Skin epidermis (tissue), 12 donors: ENCODE data around the gene NLGN3.

Source experiments
- H3K27ac ChIP-seq, 21 experiments: fragments of 200-600 bp; sonication (generic) in 11 of 21; one replicate each; pipeline ENCODE4 v1.5.0; 2020; ENCODE audit warnings: mild to moderate bottlenecking in 3 of 21, inconsistent platforms in 2 of 21, moderate library complexity in 2 of 21
- H3K4me3 ChIP-seq, 7 experiments: fragments of 200-600 bp; sonication (generic) in 2 of 7; one replicate each; pipeline ENCODE4 v1.5.0; 2020; ENCODE audit warnings: inconsistent platforms in 2 of 7, mild to moderate bottlenecking in 2 of 7, moderate library complexity in 1 of 7

NLGN3 gene

DNA sequence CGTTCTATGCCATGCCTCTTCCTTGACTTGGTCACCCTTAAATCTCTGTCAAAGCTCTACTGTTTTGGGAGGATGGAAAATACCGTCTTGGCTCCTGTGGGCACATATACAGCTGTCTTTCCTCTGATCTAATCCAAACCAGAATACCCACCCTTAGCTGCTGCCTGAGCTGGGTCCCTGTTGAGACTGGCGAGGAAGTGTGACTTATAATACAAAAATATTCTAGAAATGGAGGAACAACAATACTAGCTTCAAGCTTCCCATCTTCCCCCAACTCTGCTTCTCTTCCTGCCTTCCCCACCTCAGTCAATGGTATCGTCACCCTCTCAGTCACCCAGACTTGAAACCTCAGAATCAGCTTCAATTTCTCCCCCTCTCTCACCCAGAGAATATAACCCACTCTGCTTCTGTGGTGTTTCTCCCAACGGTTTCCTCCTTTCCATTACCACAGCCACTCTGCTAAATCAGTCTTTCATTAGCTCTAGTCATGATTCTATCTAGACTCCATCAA lies 32.7 kb upstream of the NLGN3 start:
- peak overlapping the region in 3 of 7 experiments; percentile 24 to 35 (median 28) for H3K4me3 ChIP-seq
- peak overlapping the region in 15 of 21 experiments; percentile 4 to 93 (median 68) for H3K27ac ChIP-seq

DNA sequence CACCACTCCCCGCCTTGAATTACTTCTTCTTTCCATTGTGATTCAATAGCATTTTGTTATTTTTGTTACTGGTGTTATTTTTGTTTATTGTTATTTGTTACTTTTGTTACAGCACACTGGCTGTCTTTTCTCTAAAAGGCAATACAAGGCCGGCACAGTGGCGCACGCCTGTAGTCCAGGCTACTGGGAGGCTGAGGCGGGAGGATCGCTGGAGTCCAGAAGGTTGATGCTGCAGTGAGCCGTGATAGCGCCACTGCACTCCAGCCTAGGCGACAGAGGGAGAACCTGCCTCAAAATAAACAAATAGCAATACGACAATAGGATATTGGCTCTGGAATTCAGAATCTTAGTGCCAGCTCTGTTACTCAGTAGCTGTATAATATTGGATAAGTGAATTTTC lies 27.3 kb upstream of the NLGN3 start:
- no peak overlapping the region for H3K4me3 ChIP-seq
- peak overlapping the region in 5 of 21 experiments; percentile 79 to 94 (median 92) for H3K27ac ChIP-seq

DNA sequence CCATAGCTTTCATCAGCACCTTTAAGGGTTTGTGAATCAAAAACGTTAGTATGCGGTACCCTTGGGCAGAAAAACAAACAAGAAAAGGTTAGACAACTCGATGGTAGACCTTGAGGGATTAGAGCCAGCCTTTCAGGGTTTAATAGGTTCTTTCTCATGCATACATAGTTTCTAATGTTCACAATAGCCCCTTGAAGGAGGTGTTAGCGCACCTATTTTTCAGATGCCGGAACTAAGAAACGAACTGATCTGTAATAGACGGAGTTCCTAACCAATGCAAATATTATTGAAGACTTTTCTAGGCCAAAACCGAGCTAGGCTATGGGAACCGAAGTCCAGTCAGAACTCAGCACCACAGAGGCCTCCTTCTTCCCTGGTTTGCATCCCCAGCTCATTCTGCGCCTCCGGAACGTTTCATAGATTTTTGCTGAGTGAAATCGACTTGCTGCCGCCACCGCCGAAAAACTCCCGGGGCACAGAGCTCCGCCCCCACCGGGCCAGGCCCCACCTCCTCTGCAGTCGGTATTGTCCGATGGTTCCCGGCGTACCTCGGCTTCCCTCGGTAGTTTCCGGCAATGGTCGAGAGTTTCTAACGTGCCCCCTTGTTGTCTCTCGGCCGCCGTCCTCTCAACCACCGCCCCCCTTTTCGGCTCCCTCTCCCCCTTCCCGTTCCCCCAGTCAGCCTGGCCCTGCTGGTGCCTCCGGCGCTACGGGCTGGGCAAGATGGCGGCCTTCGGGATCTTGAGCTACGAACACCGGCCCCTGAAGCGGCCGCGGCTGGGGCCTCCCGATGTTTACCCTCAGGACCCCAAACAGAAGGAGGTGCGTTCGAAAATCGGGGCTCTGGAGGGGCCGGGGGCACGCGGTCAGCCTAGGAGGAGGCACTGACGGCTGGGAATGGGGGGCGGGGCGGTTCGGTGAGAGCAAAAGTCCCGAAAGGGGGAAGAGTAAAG lies 26.3 kb upstream of the NLGN3 start, which contains the start of gene MED12:
Gene MED12 (plus strand): TSS at position 565 of the 953 bp plus-strand sequence. CDS start 159 bp downstream, at position 724.
- peak within 1 kb of the TSS; percentile 46 to 64 (median 55) for H3K4me3 ChIP-seq
- peak within 1 kb of the TSS; percentile 46 to 94 (median 89) for H3K27ac ChIP-seq

DNA sequence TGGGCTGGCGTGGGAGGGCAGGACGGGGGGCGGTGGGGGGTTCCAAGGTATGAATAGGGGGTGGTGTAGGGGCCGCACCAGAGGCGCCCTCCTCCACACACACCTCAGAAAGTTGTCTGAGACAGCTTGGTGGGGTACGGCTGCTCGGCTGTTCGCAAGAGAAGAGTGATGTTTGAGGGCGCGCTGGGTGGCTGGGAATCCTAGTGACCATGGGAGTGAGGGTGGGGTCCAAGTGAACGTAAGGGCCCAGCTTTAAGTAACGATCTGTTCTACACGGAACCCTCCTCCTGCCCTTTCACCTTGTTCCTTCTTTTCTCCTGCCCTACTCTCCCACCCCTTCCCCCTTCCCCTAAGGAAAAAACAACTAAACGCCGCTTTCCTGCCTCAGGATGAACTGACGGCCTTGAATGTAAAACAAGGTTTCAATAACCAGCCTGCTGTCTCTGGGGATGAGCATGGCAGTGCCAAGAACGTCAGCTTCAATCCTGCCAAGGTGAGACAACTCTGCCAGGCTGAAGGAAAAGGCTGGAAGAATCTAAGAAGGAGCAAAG lies 25.6 kb upstream of the NLGN3 start:
- H3K27ac ChIP-seq: peak overlapping the region; percentile 46 to 94 (median 89)
- peak overlapping the region; percentile 46 to 64 (median 55) for H3K4me3 ChIP-seq

DNA sequence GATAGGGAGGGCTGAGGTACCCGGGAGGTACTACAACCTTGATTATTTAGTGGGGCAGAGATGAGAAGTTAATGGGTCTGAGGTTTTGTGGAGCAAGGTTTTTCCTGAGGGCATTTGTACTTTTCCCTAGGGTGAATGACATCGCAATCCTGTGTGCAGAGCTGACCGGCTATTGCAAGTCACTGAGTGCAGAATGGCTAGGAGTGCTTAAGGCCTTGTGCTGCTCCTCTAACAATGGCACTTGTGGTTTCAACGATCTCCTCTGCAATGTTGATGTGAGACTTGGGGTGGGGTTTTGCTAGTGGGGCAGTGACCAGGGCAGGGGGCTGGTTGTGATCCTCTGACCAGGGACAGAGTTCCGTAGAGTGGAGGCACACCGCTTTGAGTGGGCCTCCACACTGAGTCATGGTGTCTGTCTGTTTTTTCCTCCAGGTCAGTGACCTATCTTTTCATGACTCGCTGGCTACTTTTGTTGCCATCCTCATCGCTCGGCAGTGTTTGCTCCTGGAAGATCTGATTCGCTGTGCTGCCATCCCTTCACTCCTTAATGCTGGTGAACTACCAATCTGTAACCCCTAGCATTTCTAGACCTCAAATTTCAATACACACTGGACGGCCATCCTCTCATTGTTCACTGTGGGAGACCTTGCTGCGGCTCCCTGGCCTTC lies 16.3 kb upstream of the NLGN3 start:
- H3K4me3 ChIP-seq: no peak overlapping the region
- no peak overlapping the region for H3K27ac ChIP-seq

DNA sequence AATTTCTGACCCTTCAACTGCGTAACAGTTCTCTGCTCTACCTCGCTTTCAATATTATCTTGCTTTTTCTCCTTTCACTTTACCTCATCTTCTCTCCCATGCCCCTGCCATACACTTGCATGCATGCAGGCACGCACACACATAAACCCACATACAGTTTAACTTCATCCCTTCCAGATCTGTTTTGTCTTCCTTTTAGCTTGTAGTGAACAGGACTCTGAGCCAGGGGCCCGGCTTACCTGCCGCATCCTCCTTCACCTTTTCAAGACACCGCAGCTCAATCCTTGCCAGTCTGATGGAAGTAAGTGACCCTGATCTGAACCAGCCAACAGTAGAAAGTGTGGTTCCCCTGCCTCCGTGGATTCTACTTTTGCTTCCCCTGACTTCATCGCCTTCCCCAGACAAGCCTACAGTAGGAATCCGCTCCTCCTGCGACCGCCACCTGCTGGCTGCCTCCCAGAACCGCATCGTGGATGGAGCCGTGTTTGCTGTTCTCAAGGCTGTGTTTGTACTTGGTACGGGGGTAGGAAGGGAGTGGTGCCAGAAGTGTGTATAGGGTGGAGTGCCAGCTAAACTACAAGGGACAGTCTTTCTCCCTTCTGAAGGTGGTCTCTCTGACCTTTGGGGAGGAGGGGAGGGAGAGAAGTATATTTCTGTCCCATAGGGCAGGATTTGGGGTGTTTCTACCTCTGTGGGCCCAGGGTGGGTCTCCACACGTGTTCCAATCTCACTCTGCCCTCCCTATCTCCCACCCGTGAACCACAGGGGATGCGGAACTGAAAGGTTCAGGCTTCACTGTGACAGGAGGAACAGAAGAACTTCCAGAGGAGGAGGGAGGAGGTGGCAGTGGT lies 15.5 kb upstream of the NLGN3 start:
- peak overlapping the region in 2 of 21 experiments; percentile 5 for H3K27ac ChIP-seq

DNA sequence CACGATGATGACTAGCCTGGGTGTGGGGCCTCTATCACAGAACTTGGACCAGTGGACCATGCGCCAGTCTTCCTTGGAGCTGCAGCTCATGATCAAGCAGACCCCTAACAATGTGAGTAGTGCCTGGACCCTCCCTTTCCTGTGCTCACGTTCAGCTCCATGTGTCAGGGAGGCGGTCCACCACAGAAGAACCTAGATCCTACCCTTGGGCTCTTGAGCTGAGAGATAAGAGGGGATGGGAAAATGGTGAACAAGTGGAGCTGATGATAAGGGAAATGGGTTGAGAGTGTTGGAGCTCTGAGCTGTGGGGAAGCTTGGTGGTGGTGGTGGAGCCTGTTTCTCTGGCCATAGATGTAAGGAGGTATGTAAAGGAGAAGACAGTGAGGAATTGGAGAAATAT lies 13.1 kb upstream of the NLGN3 start:
- no peak overlapping the region for H3K4me3 ChIP-seq
- no peak overlapping the region for H3K27ac ChIP-seq

More for the DNA sequence above, 15.5 kb upstream of the NLGN3 start:
- H3K4me3 ChIP-seq: no peak overlapping the region

DNA sequence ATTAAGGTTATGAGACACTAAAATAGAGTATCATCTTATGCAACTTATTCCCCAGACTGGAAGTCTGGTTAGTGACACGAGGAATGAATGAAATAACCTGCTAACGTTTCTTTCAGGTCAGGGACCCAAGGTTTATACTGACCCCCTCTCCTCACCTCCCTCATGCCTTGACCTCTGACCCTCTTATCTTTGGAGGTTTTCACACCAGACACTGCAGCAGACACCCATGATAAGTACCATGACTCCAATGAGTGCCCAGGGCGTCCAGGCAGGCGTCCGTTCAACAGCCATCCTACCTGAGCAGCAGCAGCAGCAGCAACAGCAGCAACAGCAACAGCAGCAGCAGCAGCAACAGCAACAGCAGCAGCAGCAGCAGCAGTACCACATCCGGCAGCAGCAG lies 4.2 kb upstream of the NLGN3 start:
- no peak overlapping the region for H3K27ac ChIP-seq

DNA sequence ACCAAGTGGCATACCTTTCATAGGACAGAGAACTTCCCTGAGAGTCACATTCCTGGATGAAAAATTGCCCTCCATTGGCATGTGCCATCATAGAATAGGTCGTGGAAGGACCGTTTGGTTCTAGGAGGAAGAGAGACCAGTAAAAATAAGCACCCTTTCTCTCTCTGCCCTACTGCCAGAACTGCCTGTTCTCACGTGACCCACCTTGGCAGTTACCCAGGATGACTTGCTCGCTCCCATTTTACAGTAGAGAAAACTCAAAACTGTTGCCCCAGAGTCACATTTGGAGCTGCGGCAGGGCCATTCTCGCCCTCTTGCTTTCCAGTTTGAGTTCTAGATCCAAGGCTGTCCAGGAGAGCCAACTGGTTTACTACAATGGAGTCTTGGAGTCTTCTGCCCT lies 1.1 kb upstream of the NLGN3 start:
- H3K4me3 ChIP-seq: no peak overlapping the region
- H3K27ac ChIP-seq: no peak overlapping the region

More for the DNA sequence above, 4.2 kb upstream of the NLGN3 start:
- no peak overlapping the region for H3K4me3 ChIP-seq

DNA sequence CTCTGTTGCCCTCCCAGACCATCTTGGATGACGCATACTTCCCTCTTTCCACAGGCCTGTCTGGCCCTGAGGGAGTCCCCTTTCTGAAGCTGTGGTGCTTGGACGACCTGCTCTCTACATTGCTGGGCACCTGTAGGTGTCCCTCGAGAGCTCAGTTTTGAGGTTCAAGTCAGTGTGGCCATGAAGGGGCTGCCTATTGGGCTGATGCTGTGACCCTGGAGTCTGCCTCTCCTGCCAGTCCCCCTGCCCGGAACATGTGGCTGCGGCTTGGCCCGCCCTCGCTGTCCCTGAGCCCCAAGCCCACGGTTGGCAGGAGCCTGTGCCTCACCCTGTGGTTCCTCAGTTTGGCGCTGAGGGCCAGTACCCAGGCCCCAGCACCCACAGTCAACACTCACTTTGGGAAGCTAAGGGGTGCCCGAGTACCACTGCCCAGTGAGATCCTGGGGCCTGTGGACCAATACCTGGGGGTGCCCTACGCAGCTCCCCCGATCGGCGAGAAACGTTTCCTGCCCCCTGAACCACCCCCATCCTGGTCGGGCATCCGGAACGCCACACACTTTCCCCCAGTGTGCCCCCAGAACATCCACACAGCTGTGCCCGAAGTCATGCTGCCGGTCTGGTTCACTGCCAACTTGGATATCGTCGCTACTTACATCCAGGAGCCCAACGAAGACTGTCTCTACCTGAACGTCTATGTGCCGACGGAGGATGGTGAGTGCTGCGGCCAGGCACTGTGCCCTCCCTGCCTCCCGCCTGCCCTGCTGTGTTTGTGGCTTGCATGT lies 3.0 kb downstream of the NLGN3 start:
- no peak overlapping the region for H3K27ac ChIP-seq
- H3K4me3 ChIP-seq: no peak overlapping the region

DNA sequence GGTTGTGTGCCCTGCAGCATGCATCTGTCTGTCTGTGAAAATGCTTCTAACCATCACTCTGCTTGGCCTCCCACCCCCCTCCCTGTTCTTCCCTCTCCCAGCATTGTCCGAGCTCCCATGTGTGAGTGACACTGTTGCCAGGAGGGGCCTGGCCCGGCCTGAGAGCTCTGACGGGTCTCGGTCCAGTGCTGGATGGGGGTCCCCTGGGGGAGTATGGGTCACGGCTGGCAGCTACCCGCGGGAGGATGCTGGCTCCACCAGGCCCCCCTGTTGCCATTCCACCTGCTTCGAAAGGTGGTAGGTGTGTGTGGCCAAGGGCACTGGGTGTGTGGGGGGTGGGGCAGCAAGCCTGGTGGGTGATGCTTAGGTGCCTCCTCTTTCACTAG lies 3.6 kb downstream of the NLGN3 start:
- Histone ChIP-seq H3K4me3 (no peak overlapping the region), H3K27ac (no peak overlapping the region)

DNA sequence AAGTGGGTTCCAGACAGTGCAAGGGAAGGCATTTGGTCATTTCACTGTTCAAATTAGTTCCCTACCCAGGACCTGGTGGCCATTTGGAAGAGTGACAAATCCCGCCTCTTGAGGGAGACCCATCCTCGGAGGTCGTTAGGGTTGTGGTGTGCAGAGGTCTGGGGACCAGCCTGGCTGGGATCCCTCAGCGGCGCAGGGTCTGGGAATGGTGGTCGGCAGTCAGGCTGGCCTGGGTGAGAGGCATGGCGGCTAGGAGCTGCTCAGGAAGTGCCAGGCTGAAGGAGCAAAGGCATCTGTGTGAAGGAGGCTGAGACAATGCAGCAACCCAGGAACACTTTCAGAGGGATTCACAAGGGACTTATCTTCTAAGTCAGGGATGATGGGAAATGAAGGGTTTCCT lies 6.7 kb downstream of the NLGN3 start:
- Histone ChIP-seq H3K27ac (no peak overlapping the region), H3K4me3 (no peak overlapping the region)

DNA sequence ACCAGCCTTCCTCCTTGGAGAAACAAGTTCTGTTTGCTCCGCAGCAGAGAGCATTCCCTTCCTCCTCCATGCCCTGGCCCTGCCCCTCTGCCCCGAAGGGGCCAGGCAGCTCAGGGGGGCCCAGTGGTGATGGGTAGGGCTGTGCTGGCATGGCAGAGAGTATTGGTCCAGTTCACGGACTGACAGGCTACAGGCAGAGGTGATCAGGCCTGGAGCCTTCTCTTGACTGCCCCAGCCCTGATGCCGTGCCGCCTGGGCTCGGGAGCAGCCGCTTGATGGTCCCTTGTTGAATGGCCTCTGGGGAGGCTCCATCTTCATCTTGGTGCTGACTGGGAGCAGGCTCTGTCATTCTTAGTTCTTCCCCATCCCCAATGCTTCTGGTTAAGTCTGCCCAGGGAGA lies 9.6 kb downstream of the NLGN3 start:
- no peak overlapping the region for H3K27ac ChIP-seq
- no peak overlapping the region for H3K4me3 ChIP-seq

DNA sequence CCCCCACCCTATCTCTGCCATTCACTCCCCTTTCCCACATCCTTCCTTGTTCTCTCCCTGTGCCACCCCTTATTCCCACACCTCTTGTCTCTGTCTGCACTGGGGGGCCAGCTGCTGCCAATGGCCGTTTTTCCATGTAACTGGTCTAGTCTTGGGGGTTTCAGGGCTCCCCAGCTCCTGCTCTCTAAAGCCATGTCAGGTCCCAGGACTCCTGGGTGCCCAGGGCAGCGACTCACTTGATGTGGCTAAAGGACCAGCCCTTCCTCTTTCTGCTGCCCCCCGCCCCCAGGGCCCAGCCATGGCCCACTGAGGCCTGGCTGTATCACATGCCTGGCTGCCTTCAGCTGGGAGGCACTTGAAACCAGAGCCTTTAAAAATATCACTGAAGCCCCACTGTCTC lies 10.0 kb downstream of the NLGN3 start:
- Histone ChIP-seq H3K27ac (no peak overlapping the region), H3K4me3 (no peak overlapping the region)

DNA sequence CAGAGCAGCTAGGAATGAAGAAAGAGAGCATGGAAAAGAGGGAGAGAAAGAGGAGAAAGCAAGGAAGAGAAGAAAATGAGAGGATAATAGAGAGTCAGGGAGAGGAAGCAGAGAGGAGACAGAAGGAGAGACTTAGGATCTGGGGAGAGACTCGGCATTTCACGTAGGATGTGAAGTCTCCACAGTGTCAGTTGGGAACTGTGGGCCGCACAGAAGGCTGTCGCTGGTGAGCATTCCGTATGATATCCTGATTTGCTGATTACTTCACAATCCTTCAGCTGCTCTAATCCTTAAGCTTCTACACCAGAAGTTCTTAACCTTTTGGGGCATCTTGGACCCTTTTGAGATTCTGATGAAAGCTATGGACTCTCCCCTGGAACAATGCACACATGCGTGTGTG lies 14.0 kb downstream of the NLGN3 start:
- Histone ChIP-seq H3K27ac (no peak overlapping the region), H3K4me3 (no peak overlapping the region)

DNA sequence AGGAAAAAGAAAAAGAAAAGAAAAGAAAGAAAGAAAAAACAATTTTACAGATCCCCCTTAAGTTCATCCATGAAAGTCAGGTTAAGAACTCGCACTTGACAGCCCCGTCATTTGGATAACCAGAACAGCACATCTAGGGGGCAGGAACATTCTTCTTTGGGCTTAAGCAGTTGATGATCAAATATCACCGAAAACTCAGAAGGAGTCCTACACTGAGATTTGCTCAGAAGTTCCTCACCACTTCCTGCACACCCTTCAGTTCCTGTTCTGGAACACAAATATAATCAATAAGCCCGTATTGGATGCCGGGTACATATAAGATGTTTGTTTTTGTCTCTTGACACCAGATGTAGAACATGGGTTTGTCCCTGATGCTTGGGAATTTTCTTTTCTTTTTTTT lies 14.7 kb downstream of the NLGN3 start:
- no peak overlapping the region for H3K4me3 ChIP-seq

DNA sequence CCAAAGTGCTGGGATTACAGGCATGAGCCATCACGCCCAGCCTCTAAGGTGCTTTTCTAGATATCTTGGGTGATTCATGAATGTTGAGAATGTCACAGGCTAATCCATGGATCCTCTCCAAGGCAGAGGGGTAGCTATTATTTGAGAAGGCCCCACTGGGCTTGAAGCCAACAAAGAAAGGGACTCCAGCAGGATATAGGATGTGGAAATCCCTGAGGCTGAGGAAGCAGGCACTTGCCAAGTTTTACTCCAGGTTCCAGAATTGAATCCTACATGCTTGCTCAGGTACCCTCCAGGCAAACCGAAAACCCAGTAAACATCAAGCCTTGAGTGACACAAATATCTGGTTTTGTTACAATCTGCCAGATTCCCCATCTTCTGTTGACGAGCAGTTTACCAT lies 15.8 kb downstream of the NLGN3 start:
- H3K27ac ChIP-seq: no peak overlapping the region
- no peak overlapping the region for H3K4me3 ChIP-seq

More for the DNA sequence above, 14.7 kb downstream of the NLGN3 start:
- no peak overlapping the region for H3K27ac ChIP-seq

DNA sequence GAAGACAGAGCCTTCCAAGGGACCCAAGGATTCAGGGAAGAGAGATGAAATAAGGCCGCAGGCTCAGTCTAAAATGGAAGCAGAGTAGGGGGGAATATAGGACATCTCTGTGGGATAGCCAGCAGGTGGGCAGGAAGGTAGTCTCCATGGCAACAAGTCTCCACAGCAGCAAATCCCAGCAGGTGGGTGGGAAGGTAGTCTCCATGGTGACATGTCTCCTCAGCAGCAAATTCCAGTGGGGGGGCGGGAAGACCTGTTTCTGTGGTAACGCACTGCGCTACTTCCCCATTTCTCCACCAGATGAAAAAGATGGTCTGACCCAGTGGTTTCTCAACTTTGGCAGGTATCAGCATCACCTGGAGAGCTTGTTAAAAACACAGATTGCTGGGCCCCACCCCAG lies 18.3 kb downstream of the NLGN3 start:
- H3K27ac ChIP-seq: no peak overlapping the region
- H3K4me3 ChIP-seq: no peak overlapping the region

DNA sequence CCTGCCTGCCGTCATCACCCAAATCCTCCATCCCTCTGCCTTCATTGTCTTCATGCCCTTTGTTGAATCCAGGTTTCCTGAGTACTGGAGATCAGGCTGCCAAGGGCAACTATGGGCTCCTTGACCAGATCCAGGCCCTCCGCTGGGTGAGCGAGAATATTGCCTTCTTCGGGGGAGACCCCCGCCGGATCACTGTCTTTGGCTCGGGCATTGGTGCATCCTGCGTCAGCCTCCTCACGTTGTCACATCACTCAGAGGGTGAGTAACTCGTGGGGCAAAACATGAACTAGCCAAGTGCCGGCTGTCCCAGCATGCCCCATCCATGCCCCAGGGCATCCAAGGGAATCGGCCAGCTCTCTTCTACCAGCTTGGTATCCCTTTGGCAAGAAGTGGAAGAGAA lies 19.4 kb downstream of the NLGN3 start:
- Histone ChIP-seq H3K4me3 (no peak overlapping the region), H3K27ac (no peak overlapping the region)
